ENCODE measurements around the gene OR6M1.

The OR6M1 gene

GRCh38 chr11:123775715-123776549 is 30.2 kb downstream of the OR6M1 start:
- no peak for DNase-seq (ENCODE audit: low spot score)

GRCh38 chr11:123775289-123775688 is 30.9 kb downstream of the OR6M1 start:
- no peak for DNase-seq (ENCODE audit: low spot score)

DNA sequence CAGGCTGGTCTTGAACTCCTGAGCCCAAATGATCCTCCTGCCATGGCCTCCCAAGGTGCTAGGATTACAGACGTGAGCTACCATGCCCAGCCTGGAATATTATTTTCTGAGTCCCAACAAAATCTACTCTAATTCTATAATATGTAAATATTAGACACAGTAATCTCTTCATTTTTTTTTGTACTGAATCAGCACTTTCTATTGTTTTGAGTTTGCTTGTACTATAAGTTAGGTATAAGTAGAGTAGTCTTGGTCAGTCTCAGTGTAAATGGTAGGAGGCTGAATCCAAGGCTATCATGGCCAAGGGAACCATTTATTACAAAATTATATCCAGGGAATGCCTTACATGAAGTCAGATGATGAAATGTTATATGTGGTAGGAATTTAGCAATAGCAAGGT is 32.2 kb downstream of the OR6M1 start:
- no peak for DNase-seq (ENCODE audit: low spot score)

DNA sequence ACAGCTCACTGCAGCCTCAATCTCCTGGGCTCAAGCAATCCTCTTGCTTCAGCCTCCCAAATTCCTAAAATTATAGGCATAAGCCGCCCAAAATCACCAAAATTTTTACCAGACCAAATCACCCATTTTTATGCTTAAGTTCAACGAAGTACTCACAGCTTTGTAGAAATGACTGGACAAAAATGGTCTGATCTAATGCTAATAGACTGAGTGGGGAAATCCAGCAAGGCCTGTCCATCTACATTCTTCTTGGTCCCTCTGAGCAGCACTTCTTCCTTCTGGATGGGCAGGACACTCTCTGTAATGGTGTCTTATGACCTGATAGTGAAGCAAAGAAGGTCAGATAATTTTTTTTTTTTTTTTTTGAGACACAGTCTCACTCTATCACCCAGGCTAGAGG is 33.1 kb downstream of the OR6M1 start:
- DNase-seq (ENCODE audit: low spot score), result no peak

DNA sequence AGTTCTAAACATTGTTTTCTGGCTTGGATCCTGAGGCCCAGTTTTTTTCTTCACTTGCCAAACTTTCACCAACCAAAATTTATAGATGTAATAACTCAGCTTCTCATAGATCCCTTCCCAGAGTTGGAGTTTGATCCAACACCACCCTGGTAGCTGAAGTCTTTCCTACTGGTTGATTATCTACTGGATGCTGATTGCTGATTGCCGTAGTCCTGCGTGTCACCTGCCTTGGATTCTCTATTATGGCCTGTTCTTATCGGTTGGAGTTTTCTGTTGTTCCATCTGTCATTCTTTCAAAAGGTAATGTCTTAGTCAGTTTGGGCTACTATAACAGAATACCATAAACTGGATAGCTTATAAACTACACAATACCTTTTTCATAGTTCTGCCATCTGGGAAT is 34.5 kb downstream of the OR6M1 start:
- no peak for DNase-seq (ENCODE audit: low spot score)

DNA sequence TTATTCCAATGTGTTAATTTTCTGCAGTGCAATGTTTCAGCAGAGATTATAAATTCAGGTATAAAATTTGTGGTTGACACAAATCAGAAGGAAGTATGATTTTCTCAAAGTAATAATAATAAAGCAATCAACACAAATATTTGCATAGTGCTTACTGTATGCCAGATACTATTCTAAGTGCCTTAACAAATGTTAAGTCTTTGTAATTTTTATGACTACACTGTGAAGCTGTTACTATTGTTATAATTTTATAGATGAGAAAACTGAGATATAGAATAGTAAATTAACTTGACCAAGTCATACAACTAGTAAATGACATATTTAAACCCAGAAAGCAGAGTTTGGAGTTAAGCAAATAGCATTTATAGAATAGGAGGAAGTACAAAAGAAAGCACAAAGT is 35.4 kb downstream of the OR6M1 start:
- no peak for DNase-seq (ENCODE audit: low spot score)

DNA sequence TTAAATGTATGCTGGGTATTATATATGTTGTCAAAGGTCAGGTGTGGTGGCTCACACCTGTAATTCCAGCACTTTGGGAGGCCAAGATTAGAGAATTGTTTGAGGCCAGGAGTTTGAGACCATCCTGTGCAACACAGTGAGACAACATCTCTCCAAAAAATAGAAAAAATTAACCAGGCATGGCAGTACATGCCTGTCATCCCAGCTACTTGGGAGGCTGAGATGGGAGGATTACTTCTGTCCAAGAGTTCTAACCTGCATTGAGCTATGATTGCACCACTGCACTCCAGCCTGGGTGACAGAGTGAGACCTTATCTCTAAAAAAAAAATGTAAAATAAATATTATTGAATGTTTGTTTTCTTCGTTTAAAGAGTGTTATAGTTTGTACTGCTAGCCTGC is 40.5 kb downstream of the OR6M1 start:
- no peak for DNase-seq (ENCODE audit: low spot score)

- no peak for DNase-seq (ENCODE audit: low spot score)
Observed at GRCh38 chr11:123762422-123762821, 43.7 kb downstream of the OR6M1 start.

- DNase-seq (ENCODE audit: low spot score), result no peak
Observed at GRCh38 chr11:123760894-123761293, 45.3 kb downstream of the OR6M1 start.

DNA sequence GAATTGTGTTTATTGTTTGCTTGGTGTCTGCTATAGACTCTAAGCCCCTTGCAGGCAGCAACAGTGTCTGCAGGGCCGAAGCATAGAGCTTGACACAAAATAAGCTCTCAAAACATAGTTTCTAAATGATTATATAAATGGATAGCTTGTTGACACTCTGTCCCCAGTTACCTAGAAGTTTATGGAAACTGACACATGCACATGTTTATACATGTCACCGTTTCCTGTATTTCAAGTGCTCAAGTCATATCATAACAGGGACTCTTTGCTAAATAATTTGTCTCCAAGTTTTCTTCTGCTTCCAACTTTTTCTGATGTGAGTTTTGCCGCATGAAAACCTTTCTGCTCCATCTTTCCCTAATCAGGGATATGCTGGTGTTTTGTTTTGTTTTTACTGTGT is 48.2 kb downstream of the OR6M1 start:
- DNase-seq (ENCODE audit: low spot score), result no peak

DNA sequence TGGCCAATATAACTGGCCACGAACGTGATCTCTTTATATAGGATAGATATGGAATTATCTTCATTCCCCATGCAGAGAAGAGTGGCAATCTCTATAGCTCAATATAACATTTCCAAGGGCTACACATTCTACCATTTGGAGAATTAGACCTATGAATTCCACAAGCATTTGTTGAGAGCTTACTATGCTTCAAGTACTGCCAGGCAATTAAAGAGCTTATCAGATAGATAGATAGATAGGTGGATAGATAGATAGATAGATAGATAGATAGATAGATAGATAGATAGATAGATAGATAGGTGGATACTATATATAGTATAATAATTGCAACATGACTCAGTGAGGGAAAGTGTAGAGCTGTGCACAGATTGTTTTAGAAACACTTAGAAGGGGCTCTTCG is 50.3 kb downstream of the OR6M1 start:
- no peak for DNase-seq (ENCODE audit: low spot score)

All from pons (tissue), 1 donor.